RWPE2 (cell line): Measurements from ENCODE around the gene ERGIC1.

Experiments
- ATAC-seq: fragments of 200-7000 bp; cut with Tn5 transposase; 3 replicates; pipeline ENCODE4 v1.9.1; 2021; ENCODE audit warnings: low read depth
- DNase-seq: peaks from one replicate; pipeline ENCODE4 v3.0.0-alpha.2; 2020; ENCODE audit warnings: low spot score
- H3K27ac ChIP-seq: fragments of 450-650 bp; 2 replicates; pipeline ENCODE4 v1.5.1; 2017; ENCODE audit warnings: mild to moderate bottlenecking; ENCODE audit not compliant: poor library complexity, severe bottlenecking
- H3K27me3 ChIP-seq: fragments of 250-450 bp; sonication (Bioruptor Pico); 2 replicates; pipeline ENCODE4 v1.5.1; 2021; ENCODE audit warnings: mild to moderate bottlenecking, moderate library complexity; ENCODE audit not compliant: insufficient read depth, poor library complexity, severe bottlenecking
- H3K36me3 ChIP-seq: fragments of 250-450 bp; sonication (Bioruptor Pico); 2 replicates; pipeline ENCODE4 v1.5.1; 2020; ENCODE audit warnings: low read depth, mild to moderate bottlenecking, moderate library complexity
- H3K4me1 ChIP-seq: fragments of 250-450 bp; sonication (Bioruptor Pico); 2 replicates; pipeline ENCODE4 v1.5.1; 2021; ENCODE audit warnings: mild to moderate bottlenecking, moderate library complexity; ENCODE audit not compliant: insufficient read depth, poor library complexity, severe bottlenecking
- H3K4me3 ChIP-seq: fragments of 250-450 bp; sonication (Bioruptor Pico); 2 replicates; pipeline ENCODE4 v1.5.1; 2021; ENCODE audit warnings: mild to moderate bottlenecking, moderate library complexity; ENCODE audit not compliant: severe bottlenecking
- H3K9me3 ChIP-seq: fragments of 250-450 bp; sonication (Bioruptor Pico); 2 replicates; pipeline ENCODE4 v1.5.1; 2021; ENCODE audit warnings: mild to moderate bottlenecking, moderate library complexity; ENCODE audit not compliant: severe bottlenecking
- TF ChIP-seq, protein P1 (sequence below): fragments of 450-650 bp; IDR thresholded peaks from one replicate; pipeline ENCODE4 v1.5.1; 2017; ENCODE audit warnings: mild to moderate bottlenecking, moderate library complexity; ENCODE audit not compliant: poor library complexity, severe bottlenecking

Gene ERGIC1

DNA sequence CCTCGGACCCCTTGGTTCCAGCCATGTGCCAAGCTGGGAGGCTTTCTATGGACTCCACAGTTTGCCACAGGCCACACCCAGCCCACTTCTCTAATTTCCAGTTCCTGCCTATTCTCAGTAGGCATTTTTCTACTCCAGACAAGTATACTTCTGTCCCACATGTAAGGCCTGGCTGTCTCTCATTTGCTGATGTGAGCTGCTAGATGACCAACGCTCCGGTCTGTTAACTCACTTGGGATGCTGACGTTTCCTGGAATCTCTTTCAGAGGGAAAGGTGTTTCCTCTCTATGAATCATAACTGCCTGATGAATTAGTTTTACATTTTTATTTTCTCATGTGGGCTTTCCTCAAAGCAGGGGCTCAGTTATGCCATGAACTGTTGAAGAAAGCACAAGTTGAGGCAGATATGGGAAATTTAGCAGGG, 36.3 kb downstream of the ERGIC1 start:
- Histone ChIP-seq H3K4me3 (no peak overlapping the region), H3K9me3 (no peaks in the 10 kb centered on the region), H3K4me1 (peaks cover 69% of the 10 kb centered on the region), H3K27ac (peak overlapping the region; percentile 99), H3K36me3 (peaks cover 27% of the 10 kb centered on the region), H3K27me3 (no peaks in the 10 kb centered on the region)
- ATAC-seq (peak; percentile 73), DNase-seq (no peak)
- TF ChIP-seq, protein P1, sequence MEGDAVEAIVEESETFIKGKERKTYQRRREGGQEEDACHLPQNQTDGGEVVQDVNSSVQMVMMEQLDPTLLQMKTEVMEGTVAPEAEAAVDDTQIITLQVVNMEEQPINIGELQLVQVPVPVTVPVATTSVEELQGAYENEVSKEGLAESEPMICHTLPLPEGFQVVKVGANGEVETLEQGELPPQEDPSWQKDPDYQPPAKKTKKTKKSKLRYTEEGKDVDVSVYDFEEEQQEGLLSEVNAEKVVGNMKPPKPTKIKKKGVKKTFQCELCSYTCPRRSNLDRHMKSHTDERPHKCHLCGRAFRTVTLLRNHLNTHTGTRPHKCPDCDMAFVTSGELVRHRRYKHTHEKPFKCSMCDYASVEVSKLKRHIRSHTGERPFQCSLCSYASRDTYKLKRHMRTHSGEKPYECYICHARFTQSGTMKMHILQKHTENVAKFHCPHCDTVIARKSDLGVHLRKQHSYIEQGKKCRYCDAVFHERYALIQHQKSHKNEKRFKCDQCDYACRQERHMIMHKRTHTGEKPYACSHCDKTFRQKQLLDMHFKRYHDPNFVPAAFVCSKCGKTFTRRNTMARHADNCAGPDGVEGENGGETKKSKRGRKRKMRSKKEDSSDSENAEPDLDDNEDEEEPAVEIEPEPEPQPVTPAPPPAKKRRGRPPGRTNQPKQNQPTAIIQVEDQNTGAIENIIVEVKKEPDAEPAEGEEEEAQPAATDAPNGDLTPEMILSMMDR: no peak

DNA sequence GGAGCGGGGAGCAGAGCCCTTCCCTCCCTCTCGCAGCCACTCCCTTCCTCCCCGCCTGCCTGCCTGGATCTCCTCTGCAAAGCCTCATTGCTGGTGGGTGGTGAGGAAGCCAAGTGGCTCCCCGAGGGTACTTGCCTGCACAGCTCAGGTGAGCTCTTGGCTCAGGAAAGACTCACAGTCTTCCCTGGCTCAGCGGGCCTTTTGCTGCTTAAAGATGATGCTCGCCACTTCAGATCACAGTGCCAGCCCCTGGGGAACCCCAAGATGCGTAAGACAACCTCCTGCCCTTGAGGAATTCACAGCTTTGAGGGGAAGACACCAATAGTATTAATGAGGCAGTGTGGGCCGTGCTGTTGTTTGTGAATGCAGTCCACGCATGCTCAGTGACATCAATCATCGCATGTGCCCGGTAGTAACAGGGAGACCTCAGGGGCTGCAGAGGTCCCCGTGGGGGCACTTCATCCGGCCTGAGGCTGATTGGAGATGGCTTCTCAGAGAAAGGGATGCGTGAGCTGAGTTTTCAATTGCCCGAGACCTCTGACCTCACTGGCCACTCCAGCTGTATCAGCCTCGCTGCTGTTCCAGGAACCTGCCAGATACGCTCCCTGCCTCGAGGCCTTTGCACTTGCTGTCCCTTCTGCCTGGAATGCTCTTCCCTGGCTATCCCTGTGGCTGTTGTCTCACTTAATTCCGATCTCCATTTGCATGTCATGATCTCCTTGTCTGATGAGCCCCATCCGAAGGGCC, 36.8 kb downstream of the ERGIC1 start:
- TF ChIP-seq, protein P1: no peak
- peaks cover 67% of the 10 kb centered on the region for H3K4me1 ChIP-seq
- peak overlapping the region; percentile 99 for H3K27ac ChIP-seq
- ATAC-seq (peak; percentile 59), DNase-seq (peak; percentile 89)
- H3K27me3 ChIP-seq: no peaks in the 10 kb centered on the region
- no peaks in the 10 kb centered on the region for H3K9me3 ChIP-seq
- no peak overlapping the region for H3K4me3 ChIP-seq
- peaks cover 27% of the 10 kb centered on the region for H3K36me3 ChIP-seq

GRCh38 chr5:172871536-172871935, 37.5 kb downstream of the ERGIC1 start:
- TF ChIP-seq, protein P1: no peak
- H3K4me1 ChIP-seq: peaks cover 67% of the 10 kb centered on the region

DNA sequence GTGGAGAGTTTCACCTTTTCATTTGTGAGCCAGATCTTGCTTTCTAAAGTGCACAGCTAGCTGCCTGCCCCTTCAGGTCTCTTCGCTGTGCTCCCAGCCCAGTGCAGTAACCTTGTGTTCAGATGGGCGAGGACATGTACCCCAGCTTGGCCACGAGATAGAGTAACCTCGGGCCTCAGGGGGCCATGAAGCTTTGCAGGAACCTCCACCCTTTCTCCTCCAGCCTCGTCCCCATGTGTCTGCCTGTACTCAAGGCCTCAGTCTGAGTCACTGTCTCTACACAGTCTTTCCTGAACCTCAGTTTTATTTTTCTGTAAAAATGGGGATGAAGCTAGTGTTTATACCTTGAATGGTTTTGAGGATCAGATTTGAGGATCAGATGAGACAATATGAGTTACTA, 37.9 kb downstream of the ERGIC1 start:
- Histone ChIP-seq H3K27ac (peak overlapping the region; percentile 99), H3K9me3 (no peaks in the 10 kb centered on the region), H3K4me3 (no peak overlapping the region), H3K4me1 (peaks cover 67% of the 10 kb centered on the region), H3K36me3 (peaks cover 34% of the 10 kb centered on the region), H3K27me3 (no peaks in the 10 kb centered on the region)
- ATAC-seq (no peak), DNase-seq (no peak)
- TF ChIP-seq, protein P1: no peak

More at GRCh38 chr5:172871536-172871935, 37.5 kb downstream of the ERGIC1 start:
- DNase-seq: no peak
- H3K36me3 ChIP-seq: peaks cover 31% of the 10 kb centered on the region
- no peak overlapping the region for H3K4me3 ChIP-seq
- H3K9me3 ChIP-seq: no peaks in the 10 kb centered on the region
- H3K27me3 ChIP-seq: no peaks in the 10 kb centered on the region
- ATAC-seq: no peak
- H3K27ac ChIP-seq: peak overlapping the region; percentile 99

GRCh38 chr5:172872997-172873491, 39.0 kb downstream of the ERGIC1 start:
- Histone ChIP-seq H3K9me3 (no peaks in the 10 kb centered on the region), H3K27me3 (no peaks in the 10 kb centered on the region), H3K27ac (peak overlapping the region; percentile 99), H3K4me1 (peaks cover 59% of the 10 kb centered on the region), H3K36me3 (peaks cover 32% of the 10 kb centered on the region), H3K4me3 (no peak overlapping the region)
- TF ChIP-seq, protein P1: no peak
- ATAC-seq: no peak
- DNase-seq: no peak
